NK-92 (cell line): ENCODE results near the gene ZBED1.
"Not testable (repeated sequence)": the region's sequence is repeated elsewhere in the genome, so short reads cannot be mapped to it uniquely, and the experiment has no call there.

Experiments used
- DNase-seq: peaks from one replicate; lab custom pipeline; 2025; ENCODE audit not compliant: unreplicated experiment; lab: John Stamatoyannopoulos, UW

Gene ZBED1

GRCh38 chrX:2498781-2499302, 1.9 kb downstream of the ZBED1 start:
- DNase-seq = no peak

GRCh38 chrX:2497961-2498780, 2.6 kb downstream of the ZBED1 start:
- no peak for DNase-seq

GRCh38 chrX:2495595-2495994, 5.2 kb downstream of the ZBED1 start:
- no peak for DNase-seq

- no peak for DNase-seq
Observed at GRCh38 chrX:2492531-2493218, 8.1 kb downstream of the ZBED1 start.

GRCh38 chrX:2490634-2491033, 10.1 kb downstream of the ZBED1 start:
- DNase-seq = no peak

GRCh38 chrX:2489446-2490445, 11.0 kb downstream of the ZBED1 start:
- no peak for DNase-seq

- no peak for DNase-seq
Observed at GRCh38 chrX:2488621-2489285, 12.0 kb downstream of the ZBED1 start.

GRCh38 chrX:2487366-2487765, 13.4 kb downstream of the ZBED1 start:
- DNase-seq = no peak

GRCh38 chrX:2486476-2487133, 14.2 kb downstream of the ZBED1 start:
- no peak for DNase-seq

GRCh38 chrX:2485789-2486345, 14.9 kb downstream of the ZBED1 start:
- no peak for DNase-seq

GRCh38 chrX:2484721-2485648, 15.8 kb downstream of the ZBED1 start:
- DNase-seq = no peak

- DNase-seq = no peak
Observed at GRCh38 chrX:2484256-2484655, 16.5 kb downstream of the ZBED1 start.

- DNase-seq = no peak
Observed at GRCh38 chrX:2483398-2484060, 17.2 kb downstream of the ZBED1 start.

- not testable (repeated sequence) for DNase-seq
Observed at GRCh38 chrX:2481597-2481996, 19.2 kb downstream of the ZBED1 start.

- DNase-seq = not testable (repeated sequence)
Observed at GRCh38 chrX:2479982-2480381, 20.8 kb downstream of the ZBED1 start.

GRCh38 chrX:2479420-2479780, 21.4 kb downstream of the ZBED1 start:
- DNase-seq = no peak

- no peak for DNase-seq
Observed at GRCh38 chrX:2478546-2479419, 22.0 kb downstream of the ZBED1 start.
